ENCODE data around the gene SUPT3H. TPM values are rescaled to one million over a fixed set of nuclear protein-coding genes. Genes with fewer than 3 reads are reported as not detected.
A peak's percentile ranks its signal among the peaks of the same experiment; 100 is the strongest.

SUPT3H gene
- total and polyA plus RNA-seq, 2 of the 13 experiments (the other 11 are each of a cell fraction or from before 2014, with no cell fraction given): 11.9 to 36.1 TPM

DNA sequence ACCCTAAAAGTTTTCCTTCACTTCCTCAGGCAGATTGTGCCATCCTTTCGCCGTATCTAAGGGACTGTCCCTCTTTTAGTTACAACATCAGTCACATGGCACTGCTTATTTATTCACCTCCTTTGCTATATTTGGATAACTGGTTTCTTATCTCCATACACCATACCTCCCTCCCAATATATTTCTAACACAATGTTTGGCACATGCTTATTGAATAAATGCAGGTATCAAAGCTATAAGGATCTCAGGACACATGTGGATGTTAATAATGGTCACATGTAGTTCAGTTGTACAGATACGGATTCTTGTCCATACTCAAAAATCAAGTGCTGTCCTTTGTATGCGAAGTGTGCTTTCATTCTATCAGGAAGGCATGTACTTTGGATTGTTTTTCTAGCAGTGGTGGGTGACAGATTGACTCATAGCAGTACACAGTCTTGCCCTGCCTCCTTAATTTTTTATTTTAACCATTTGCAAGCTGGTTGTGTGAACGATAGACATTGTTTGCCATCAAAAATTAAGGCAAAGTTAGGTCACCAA lies 456.7 kb downstream of the SUPT3H start (continued):
- TF ChIP-seq MTF1 (CRISPR knock-in tag; IDR thresholded peaks at IDR 0.05) (no peak), JDP2 (CRISPR knock-in tag; IDR thresholded peaks at IDR 0.05; ENCODE audit: borderline replicate concordance) (no peak), HNF4G (IDR thresholded peaks at IDR 0.05; ENCODE audit: borderline replicate concordance, low read depth, low read length) (no peak), HNF4G (CRISPR knock-in tag; IDR thresholded peaks at IDR 0.05; ENCODE audit: borderline replicate concordance, low read depth) (peak; percentile 80; the same call in 1 of the 2 replicates), SP140L (CRISPR knock-in tag; IDR thresholded peaks at IDR 0.05; ENCODE audit: borderline replicate concordance) (0 out of 2 replicates have a peak, but pooled peaks have one; percentile 20), ZNF850 (CRISPR knock-in tag; conservative IDR thresholded peaks at IDR 0.05) (no peak), MTA1 (CRISPR knock-in tag; IDR thresholded peaks at IDR 0.05; ENCODE audit: borderline replicate concordance) (no peak; the same call in 1 of the 2 replicates), ZNF3 (CRISPR knock-in tag; IDR thresholded peaks at IDR 0.05) (0 out of 2 replicates have a peak, but pooled peaks have one; percentile 49), HOXD1 (CRISPR knock-in tag; IDR thresholded peaks at IDR 0.05) (no peak), HOXA5 (CRISPR knock-in tag; IDR thresholded peaks at IDR 0.05) (0 out of 2 replicates have a peak, but pooled peaks have one; percentile 28), POLR2G (IDR thresholded peaks at IDR 0.05; ENCODE audit: low read depth, low read length) (no peak), ZNF326 (CRISPR knock-in tag; IDR thresholded peaks at IDR 0.05; ENCODE audit: borderline replicate concordance) (no peak), KLF9 (CRISPR knock-in tag; IDR thresholded peaks at IDR 0.05; ENCODE audit: low read depth) (no peak), SALL1 (CRISPR knock-in tag; IDR thresholded peaks at IDR 0.05) (peak; percentile 30; the same call in 1 of the 2 replicates)
- TF ChIP-seq, protein P1, sequence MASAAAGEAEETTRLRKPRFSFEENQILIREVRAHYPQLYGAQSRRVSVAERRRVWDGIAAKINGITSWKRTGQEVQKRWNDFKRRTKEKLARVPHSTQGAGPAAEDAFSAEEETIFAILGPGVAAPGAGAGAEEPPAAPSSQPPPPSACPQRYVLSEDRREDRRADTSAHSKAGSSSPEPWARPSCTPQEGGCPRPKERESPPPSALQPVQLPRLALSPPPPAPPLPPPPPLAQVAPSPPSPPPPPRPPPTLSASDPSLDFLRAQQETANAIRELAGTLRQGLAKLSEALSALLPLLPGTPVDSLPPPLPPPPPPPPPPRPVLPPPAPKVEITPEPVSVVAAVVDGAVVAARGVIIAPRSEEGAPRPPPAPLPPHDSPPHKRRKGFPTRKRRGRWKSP (CRISPR knock-in tag; IDR thresholded peaks at IDR 0.05): no peak
- TF ChIP-seq, protein P2, sequence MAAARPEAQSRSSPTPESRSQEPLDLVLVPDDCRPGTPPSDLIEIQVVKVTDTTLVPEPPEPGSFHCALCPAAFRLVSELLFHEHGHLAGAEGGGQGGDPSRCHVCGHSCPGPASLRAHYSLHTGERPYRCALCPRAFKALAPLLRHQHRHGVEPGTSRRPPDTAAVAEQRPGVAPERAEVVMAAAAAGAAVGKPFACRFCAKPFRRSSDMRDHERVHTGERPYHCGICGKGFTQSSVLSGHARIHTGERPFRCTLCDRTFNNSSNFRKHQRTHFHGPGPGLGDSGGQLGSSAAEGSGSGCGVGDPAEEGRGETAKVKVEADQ (CRISPR knock-in tag; IDR thresholded peaks at IDR 0.05; ENCODE audit: borderline replicate concordance): no peak
- TF ChIP-seq, protein P3, sequence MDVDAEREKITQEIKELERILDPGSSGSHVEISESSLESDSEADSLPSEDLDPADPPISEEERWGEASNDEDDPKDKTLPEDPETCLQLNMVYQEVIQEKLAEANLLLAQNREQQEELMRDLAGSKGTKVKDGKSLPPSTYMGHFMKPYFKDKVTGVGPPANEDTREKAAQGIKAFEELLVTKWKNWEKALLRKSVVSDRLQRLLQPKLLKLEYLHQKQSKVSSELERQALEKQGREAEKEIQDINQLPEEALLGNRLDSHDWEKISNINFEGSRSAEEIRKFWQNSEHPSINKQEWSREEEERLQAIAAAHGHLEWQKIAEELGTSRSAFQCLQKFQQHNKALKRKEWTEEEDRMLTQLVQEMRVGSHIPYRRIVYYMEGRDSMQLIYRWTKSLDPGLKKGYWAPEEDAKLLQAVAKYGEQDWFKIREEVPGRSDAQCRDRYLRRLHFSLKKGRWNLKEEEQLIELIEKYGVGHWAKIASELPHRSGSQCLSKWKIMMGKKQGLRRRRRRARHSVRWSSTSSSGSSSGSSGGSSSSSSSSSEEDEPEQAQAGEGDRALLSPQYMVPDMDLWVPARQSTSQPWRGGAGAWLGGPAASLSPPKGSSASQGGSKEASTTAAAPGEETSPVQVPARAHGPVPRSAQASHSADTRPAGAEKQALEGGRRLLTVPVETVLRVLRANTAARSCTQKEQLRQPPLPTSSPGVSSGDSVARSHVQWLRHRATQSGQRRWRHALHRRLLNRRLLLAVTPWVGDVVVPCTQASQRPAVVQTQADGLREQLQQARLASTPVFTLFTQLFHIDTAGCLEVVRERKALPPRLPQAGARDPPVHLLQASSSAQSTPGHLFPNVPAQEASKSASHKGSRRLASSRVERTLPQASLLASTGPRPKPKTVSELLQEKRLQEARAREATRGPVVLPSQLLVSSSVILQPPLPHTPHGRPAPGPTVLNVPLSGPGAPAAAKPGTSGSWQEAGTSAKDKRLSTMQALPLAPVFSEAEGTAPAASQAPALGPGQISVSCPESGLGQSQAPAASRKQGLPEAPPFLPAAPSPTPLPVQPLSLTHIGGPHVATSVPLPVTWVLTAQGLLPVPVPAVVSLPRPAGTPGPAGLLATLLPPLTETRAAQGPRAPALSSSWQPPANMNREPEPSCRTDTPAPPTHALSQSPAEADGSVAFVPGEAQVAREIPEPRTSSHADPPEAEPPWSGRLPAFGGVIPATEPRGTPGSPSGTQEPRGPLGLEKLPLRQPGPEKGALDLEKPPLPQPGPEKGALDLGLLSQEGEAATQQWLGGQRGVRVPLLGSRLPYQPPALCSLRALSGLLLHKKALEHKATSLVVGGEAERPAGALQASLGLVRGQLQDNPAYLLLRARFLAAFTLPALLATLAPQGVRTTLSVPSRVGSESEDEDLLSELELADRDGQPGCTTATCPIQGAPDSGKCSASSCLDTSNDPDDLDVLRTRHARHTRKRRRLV (CRISPR knock-in tag; IDR thresholded peaks at IDR 0.05): no peak
- TF ChIP-seq, protein P4, sequence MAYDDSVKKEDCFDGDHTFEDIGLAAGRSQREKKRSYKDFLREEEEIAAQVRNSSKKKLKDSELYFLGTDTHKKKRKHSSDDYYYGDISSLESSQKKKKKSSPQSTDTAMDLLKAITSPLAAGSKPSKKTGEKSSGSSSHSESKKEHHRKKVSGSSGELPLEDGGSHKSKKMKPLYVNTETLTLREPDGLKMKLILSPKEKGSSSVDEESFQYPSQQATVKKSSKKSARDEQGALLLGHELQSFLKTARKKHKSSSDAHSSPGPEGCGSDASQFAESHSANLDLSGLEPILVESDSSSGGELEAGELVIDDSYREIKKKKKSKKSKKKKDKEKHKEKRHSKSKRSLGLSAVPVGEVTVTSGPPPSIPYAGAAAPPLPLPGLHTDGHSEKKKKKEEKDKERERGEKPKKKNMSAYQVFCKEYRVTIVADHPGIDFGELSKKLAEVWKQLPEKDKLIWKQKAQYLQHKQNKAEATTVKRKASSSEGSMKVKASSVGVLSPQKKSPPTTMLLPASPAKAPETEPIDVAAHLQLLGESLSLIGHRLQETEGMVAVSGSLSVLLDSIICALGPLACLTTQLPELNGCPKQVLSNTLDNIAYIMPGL (CRISPR knock-in tag; IDR thresholded peaks at IDR 0.05; ENCODE audit: borderline replicate concordance in 1 of 2, low read depth in 1 of 2): peak in 1 of 2 experiments; percentile 22; a peak in 1 of 4 replicates

Measured in HepG2 (cell line).